K562 (cell line): ENCODE results near the gene YOD1. TPM values are rescaled to one million over a fixed set of nuclear protein-coding genes. Genes with fewer than 3 reads are reported as not detected.
A peak's percentile ranks its signal among the peaks of the same experiment; 100 is the strongest.

Source experiments
- BACH1 ChIP-seq: fragments of 200-800 bp; sonication (Bioruptor generic); IDR thresholded peaks from 2 replicates; pipeline ENCODE4 v1.6.1; 2016; ENCODE audit warnings: missing genetic modification characterization, missing compliant biosample characterization
- CHD2 ChIP-seq: IDR thresholded peaks from 2 replicates; pipeline ENCODE4 v1.6.1; 2011; ENCODE audit warnings: low read depth, low read length
- CTBP1 ChIP-seq: fragments of 450-650 bp; IDR thresholded peaks from 2 replicates; pipeline ENCODE4 v1.6.1; 2016; ENCODE audit warnings: borderline replicate concordance
- DDX20 ChIP-seq: fragments of 450-650 bp; IDR thresholded peaks from 2 replicates; pipeline ENCODE4 v1.6.1; 2016; ENCODE audit warnings: missing genetic modification characterization, low read depth, mild to moderate bottlenecking, missing compliant biosample characterization, moderate library complexity
- DMBX1 ChIP-seq: fragments of 250-450 bp; sonication (Bioruptor Pico); IDR thresholded peaks from 2 replicates; pipeline ENCODE4 v1.8.0; 2022; ENCODE audit warnings: inconsistent platforms, mild to moderate bottlenecking, moderate library complexity, borderline replicate concordance
- ETV6 ChIP-seq, 3 experiments: fragments of 150-350 bp in 1 of 3; sonication (generic) in 1 of 3; formaldehyde crosslinking in 1 of 3; IDR thresholded peaks; 2 replicates each; pipeline versions ENCODE4 v1.6.1 to v1.8.0; 2014 to 2022; ENCODE audit warnings: borderline replicate concordance in 2 of 3, low read depth in 2 of 3, antibody characterized with exemption in 1 of 3, low read length in 1 of 3, mild to moderate bottlenecking in 1 of 3, missing genetic modification reagents in 1 of 3
- FOXK2 ChIP-seq, 2 experiments: fragments of 450-650 bp; IDR thresholded peaks in 1 of 2; conservative IDR thresholded peaks in 1 of 2; 2 replicates each; pipeline ENCODE4 v1.6.1; 2016; ENCODE audit warnings: low read depth in 2 of 2, mild to moderate bottlenecking in 1 of 2
- HIVEP1 ChIP-seq: fragments of 250-450 bp; sonication (Bioruptor Pico); IDR thresholded peaks from 2 replicates; pipeline ENCODE4 v1.4.0; 2020; ENCODE audit warnings: mild to moderate bottlenecking
- NBN ChIP-seq: fragments of 450-650 bp; IDR thresholded peaks from 2 replicates; pipeline ENCODE4 v1.6.1; 2016; ENCODE audit warnings: low read depth, mild to moderate bottlenecking
- NCOR1 ChIP-seq: fragments of 450-650 bp; IDR thresholded peaks from 2 replicates; pipeline ENCODE4 v1.6.1; 2016; ENCODE audit warnings: mild to moderate bottlenecking, moderate library complexity
- RBBP5 ChIP-seq: fragments of 200-600 bp; sonication (generic); IDR thresholded peaks from 2 replicates; pipeline ENCODE4 v1.6.1; 2012; ENCODE audit warnings: borderline replicate concordance, mild to moderate bottlenecking, low read length, control low read depth, inconsistent platforms; ENCODE audit not compliant: insufficient read depth, poor library complexity, severe bottlenecking
- TRIM24 ChIP-seq, 2 experiments: fragments of 450-650 bp; IDR thresholded peaks; 2 replicates each; pipeline ENCODE4 v1.6.1; 2016
- ZNF121 ChIP-seq: sonication (generic); formaldehyde crosslinking; conservative IDR thresholded peaks from 2 replicates; pipeline ENCODE4 v1.8.0; 2022; ENCODE audit warnings: missing genetic modification reagents
- ZNF589 ChIP-seq: fragments of 200-800 bp; sonication (Bioruptor generic); IDR thresholded peaks from 2 replicates; pipeline ENCODE4 v1.6.1; 2016; ENCODE audit warnings: low read depth, missing genetic modification characterization, missing compliant biosample characterization
- polyA plus RNA-seq, 8 experiments: library from polyadenylated mRNA; depleted of rRNA in 4 of 8; stranded (reverse) in 5 of 8; unstranded in 3 of 8; fragments of >200 nt; fragmentation: Nextera tagmentation in 2 of 8; fragmentation: Illumina TruSeq in 1 of 8; extraction: Ambion mirVana in 2 of 8; extraction: Trizol in 1 of 8; gene quantifications; 2 replicates each; pipeline versions ENCODE4 v1.2.1 to v1.2.3, GENCODE V29; 2011 to 2014; ENCODE audit warnings: inconsistent platforms in 1 of 8, missing spikeins in 1 of 8
- total RNA-seq, 7 experiments: library from RNA; depleted of rRNA in 6 of 7; stranded (reverse); fragments of >200 nt in 6 of 7; fragmentation: Illumina TruSeq in 2 of 7; extraction: Trizol in 2 of 7; gene quantifications; 2 replicates each; pipeline versions ENCODE4 v1.2.1 to v1.2.3, GENCODE V29; 2011 to 2021; ENCODE audit warnings: low replicate concordance in 1 of 7
- TF ChIP-seq, protein P1 (sequence below), 2 experiments: fragments of 150-350 bp in 1 of 2; IDR thresholded peaks; 2 replicates each; pipeline ENCODE4 v1.6.1; 2012 to 2016; ENCODE audit warnings: low read depth in 2 of 2, low read length in 2 of 2, mild to moderate bottlenecking in 1 of 2, moderate library complexity in 1 of 2
- TF ChIP-seq, protein P2 (sequence below): fragments of 250-450 bp; sonication (Bioruptor Pico); IDR thresholded peaks from 2 replicates; pipeline ENCODE4 v1.8.0; 2021; ENCODE audit warnings: moderate library complexity, mild to moderate bottlenecking, inconsistent platforms
- TF ChIP-seq, protein P3 (sequence below): IDR thresholded peaks from 3 replicates; pipeline ENCODE4 v1.6.1; 2011; ENCODE audit warnings: borderline replicate concordance, mild to moderate bottlenecking; ENCODE audit not compliant: insufficient read length, insufficient read depth
- TF ChIP-seq, protein P4 (sequence below): fragments of 250-450 bp; sonication (Bioruptor Pico); IDR thresholded peaks from 2 replicates; pipeline ENCODE4 v1.8.0; 2022; ENCODE audit warnings: inconsistent platforms

YOD1 gene
- total and polyA plus RNA-seq, 9 of the 15 experiments (the other 6 are each of a cell fraction or from before 2014, with no cell fraction given), result 18.2 to 78.1 (median 46.9) TPM

DNA sequence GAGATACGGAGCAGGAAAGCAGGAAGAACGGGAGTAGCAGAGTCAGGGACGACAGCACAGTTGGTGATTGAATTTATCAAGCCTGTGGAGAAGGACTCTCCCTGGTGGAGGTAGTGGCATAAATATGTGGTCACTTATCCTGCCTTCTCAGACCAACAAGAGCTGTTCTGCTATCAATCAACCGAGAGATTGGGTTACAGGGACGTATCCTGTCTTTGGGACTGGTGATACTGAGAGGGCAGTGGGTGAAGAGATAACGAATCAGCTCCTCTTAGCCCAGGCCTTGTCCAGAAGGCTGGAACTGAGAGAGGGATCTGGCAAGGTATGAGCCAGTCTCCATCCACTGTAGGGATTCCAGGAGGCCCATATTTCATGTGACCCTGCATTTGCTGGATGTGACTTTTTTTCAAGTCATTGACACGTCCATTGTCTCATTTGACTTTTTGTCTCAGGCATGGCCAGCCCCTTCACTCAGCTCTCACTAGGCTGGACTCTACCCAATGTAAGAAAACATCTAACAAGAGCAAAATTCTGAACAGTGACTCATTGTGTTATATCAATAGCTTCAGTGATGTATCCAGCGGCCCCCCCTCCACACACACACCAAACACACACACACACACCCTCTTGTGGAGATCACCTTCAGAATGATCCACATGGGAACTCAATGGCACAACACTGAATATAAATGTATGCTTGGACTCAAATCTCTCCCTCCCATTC, 29.7 kb downstream of the YOD1 start (continued):
- TF ChIP-seq, protein P1, sequence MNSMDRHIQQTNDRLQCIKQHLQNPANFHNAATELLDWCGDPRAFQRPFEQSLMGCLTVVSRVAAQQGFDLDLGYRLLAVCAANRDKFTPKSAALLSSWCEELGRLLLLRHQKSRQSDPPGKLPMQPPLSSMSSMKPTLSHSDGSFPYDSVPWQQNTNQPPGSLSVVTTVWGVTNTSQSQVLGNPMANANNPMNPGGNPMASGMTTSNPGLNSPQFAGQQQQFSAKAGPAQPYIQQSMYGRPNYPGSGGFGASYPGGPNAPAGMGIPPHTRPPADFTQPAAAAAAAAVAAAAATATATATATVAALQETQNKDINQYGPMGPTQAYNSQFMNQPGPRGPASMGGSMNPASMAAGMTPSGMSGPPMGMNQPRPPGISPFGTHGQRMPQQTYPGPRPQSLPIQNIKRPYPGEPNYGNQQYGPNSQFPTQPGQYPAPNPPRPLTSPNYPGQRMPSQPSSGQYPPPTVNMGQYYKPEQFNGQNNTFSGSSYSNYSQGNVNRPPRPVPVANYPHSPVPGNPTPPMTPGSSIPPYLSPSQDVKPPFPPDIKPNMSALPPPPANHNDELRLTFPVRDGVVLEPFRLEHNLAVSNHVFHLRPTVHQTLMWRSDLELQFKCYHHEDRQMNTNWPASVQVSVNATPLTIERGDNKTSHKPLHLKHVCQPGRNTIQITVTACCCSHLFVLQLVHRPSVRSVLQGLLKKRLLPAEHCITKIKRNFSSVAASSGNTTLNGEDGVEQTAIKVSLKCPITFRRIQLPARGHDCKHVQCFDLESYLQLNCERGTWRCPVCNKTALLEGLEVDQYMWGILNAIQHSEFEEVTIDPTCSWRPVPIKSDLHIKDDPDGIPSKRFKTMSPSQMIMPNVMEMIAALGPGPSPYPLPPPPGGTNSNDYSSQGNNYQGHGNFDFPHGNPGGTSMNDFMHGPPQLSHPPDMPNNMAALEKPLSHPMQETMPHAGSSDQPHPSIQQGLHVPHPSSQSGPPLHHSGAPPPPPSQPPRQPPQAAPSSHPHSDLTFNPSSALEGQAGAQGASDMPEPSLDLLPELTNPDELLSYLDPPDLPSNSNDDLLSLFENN (IDR thresholded peaks at IDR 0.05; ENCODE audit: low read depth in 2 of 2, low read length in 2 of 2), result peak in 1 of 2 experiments; percentile 92; a peak in 2 of 4 replicates
- peak; percentile 27 for TF ChIP-seq RBBP5
- peak; percentile 94 for TF ChIP-seq DMBX1 (CRISPR knock-in tag)
- TF ChIP-seq, protein P2, sequence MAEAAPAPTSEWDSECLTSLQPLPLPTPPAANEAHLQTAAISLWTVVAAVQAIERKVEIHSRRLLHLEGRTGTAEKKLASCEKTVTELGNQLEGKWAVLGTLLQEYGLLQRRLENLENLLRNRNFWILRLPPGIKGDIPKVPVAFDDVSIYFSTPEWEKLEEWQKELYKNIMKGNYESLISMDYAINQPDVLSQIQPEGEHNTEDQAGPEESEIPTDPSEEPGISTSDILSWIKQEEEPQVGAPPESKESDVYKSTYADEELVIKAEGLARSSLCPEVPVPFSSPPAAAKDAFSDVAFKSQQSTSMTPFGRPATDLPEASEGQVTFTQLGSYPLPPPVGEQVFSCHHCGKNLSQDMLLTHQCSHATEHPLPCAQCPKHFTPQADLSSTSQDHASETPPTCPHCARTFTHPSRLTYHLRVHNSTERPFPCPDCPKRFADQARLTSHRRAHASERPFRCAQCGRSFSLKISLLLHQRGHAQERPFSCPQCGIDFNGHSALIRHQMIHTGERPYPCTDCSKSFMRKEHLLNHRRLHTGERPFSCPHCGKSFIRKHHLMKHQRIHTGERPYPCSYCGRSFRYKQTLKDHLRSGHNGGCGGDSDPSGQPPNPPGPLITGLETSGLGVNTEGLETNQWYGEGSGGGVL (CRISPR knock-in tag), result no peak
- TF ChIP-seq TRIM24 (IDR thresholded peaks at IDR 0.05), result peak; percentile 90 to 92
- TF ChIP-seq ETV6 (IDR thresholded peaks at IDR 0.05; ENCODE audit: borderline replicate concordance in 1 of 2, low read depth in 2 of 2, low read length in 1 of 2), result 0 out of 4 replicates have a peak, but pooled peaks of 1 of the 2 experiments have one; percentile 2
- TF ChIP-seq ETV6 (CRISPR knock-in tag; IDR thresholded peaks at IDR 0.05; ENCODE audit: borderline replicate concordance), result no peak
- peak; percentile 82; the same call in 1 of the 2 replicates for TF ChIP-seq BACH1
- TF ChIP-seq NCOR1, result peak; percentile 97
- 0 out of 2 replicates have a peak, but pooled peaks have one; percentile 38 for TF ChIP-seq CHD2
- no peak for TF ChIP-seq ZNF121
- no peak; the same call in none of the 2 replicates for TF ChIP-seq DDX20 (tag)
- TF ChIP-seq, protein P3, sequence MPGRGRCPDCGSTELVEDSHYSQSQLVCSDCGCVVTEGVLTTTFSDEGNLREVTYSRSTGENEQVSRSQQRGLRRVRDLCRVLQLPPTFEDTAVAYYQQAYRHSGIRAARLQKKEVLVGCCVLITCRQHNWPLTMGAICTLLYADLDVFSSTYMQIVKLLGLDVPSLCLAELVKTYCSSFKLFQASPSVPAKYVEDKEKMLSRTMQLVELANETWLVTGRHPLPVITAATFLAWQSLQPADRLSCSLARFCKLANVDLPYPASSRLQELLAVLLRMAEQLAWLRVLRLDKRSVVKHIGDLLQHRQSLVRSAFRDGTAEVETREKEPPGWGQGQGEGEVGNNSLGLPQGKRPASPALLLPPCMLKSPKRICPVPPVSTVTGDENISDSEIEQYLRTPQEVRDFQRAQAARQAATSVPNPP, result no peak
- TF ChIP-seq CTBP1, result peak; percentile 97
- peak; percentile 80; the same call in 1 of the 2 replicates for TF ChIP-seq HIVEP1
- peak; percentile 90 for TF ChIP-seq ZNF589
- TF ChIP-seq, protein P4, sequence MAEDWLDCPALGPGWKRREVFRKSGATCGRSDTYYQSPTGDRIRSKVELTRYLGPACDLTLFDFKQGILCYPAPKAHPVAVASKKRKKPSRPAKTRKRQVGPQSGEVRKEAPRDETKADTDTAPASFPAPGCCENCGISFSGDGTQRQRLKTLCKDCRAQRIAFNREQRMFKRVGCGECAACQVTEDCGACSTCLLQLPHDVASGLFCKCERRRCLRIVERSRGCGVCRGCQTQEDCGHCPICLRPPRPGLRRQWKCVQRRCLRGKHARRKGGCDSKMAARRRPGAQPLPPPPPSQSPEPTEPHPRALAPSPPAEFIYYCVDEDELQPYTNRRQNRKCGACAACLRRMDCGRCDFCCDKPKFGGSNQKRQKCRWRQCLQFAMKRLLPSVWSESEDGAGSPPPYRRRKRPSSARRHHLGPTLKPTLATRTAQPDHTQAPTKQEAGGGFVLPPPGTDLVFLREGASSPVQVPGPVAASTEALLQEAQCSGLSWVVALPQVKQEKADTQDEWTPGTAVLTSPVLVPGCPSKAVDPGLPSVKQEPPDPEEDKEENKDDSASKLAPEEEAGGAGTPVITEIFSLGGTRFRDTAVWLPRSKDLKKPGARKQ, result no peak
- peak; percentile 93 for TF ChIP-seq NBN
- TF ChIP-seq FOXK2 (conservative IDR thresholded peaks at IDR 0.05 in 1 of 2, IDR thresholded peaks at IDR 0.05 in 1 of 2; ENCODE audit: low read depth in 2 of 2), result peak; percentile 43 to 68
